Loucy (cell line): ENCODE results near the gene ADGRD1.

ENCODE experiments used
- CTCF ChIP-seq: fragments of 200-600 bp; sonication (generic); conservative IDR thresholded peaks from 2 replicates; pipeline ENCODE4 v1.5.1; 2014; ENCODE audit warnings: mild to moderate bottlenecking, antibody characterized with exemption, low read length
- EZH2phosphoT487 ChIP-seq: fragments of 200-600 bp; IDR thresholded peaks from 2 replicates; pipeline ENCODE4 v1.6.1; 2018; ENCODE audit warnings: antibody characterized with exemption, mild to moderate bottlenecking, moderate library complexity, borderline replicate concordance

- TF ChIP-seq CTCF (no peak), EZH2phosphoT487 (no peak)
Observed at GRCh38 chr12:131076296-131076695, 122.6 kb downstream of the ADGRD1 start.
